ENCODE data around the gene SCLY.

SCLY gene

GRCh38 chr2:238129166-238130010, 68.6 kb downstream of the SCLY start:
- Histone ChIP-seq H3K4me3 (no peak overlapping the region), H3K27ac (no peak overlapping the region)
- TF ChIP-seq CTCF (IDR thresholded peaks at IDR 0.05): no peak
- DNase-seq (ENCODE audit: low spot score): no peak

- no peak for DNase-seq (ENCODE audit: low spot score)
- no peak overlapping the region for H3K4me3 ChIP-seq
- no peak overlapping the region for H3K27ac ChIP-seq
- TF ChIP-seq CTCF (IDR thresholded peaks at IDR 0.05): no peak
These were observed 69.4 kb downstream of the SCLY start for GRCh38 chr2:238130111-238130695.

GRCh38 chr2:238130696-238131628, 70.2 kb downstream of the SCLY start:
- H3K27ac ChIP-seq: no peak overlapping the region
- TF ChIP-seq CTCF (IDR thresholded peaks at IDR 0.05): no peak
- no peak overlapping the region for H3K4me3 ChIP-seq
- DNase-seq (ENCODE audit: low spot score): no peak

DNA sequence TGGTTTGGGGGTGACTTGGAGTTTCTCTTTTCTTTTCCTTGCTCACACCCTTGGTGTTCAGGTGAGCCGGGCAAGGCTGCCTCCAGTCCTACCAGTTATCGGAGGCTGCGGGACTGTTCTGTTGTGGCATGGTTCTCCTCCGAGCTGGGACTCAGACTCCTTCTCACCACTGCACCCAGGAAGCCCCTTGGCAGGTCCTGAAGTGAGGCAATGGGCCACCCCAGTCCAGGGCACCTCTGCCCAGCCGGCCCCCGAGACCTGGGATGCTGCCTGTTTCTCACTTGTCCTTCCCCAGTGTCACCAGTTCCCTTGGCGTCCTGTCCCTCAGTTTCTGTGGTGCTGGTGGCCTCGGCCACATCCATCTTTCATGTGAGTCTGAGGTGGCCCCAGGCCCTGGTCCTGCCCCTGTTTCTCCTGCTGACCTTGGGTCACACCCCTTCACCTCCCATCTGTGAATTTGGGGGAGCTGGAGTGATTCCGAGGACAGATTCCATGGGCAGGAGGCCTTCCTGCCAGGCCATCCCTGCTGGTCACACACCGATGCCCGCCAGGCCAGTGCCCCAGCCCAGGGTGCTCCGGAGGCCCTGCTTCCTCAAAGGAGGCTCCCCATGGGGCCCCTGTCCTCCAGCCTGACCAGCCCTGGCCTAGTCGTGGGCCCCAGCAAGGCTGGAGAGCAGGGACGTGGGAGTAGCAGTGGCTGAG, 71.1 kb downstream of the SCLY start:
- TF ChIP-seq CTCF (IDR thresholded peaks at IDR 0.05): no peak
- Histone ChIP-seq H3K27ac (no peak overlapping the region), H3K4me3 (no peak overlapping the region)
- no peak for DNase-seq (ENCODE audit: low spot score)

GRCh38 chr2:238132463-238133450, 72.0 kb downstream of the SCLY start:
- H3K27ac ChIP-seq: no peak overlapping the region
- no peak for TF ChIP-seq CTCF (IDR thresholded peaks at IDR 0.05)
- no peak for DNase-seq (ENCODE audit: low spot score)
- H3K4me3 ChIP-seq: no peak overlapping the region

All from coronary artery (tissue), 2 donors.